Stomach (tissue), 4 donors: Measurements from ENCODE around the gene ZNF747.

ENCODE experiments used
- POLR2A ChIP-seq, 4 donors: fragments of 450-650 bp; IDR thresholded peaks; one replicate each; pipeline ENCODE4 v1.6.1; 2016; ENCODE audit warnings: antibody characterized with exemption in 4 of 4, control low read depth in 2 of 4, mild to moderate bottlenecking in 1 of 4, moderate library complexity in 1 of 4
- TF ChIP-seq, protein P1 (sequence below), 7 experiments: fragments of 450-650 bp in 4 of 7; fragments of 200-600 bp in 3 of 7; sonication (generic) in 3 of 7; IDR thresholded peaks; one replicate each; pipeline ENCODE4 v1.5.1; 2016 to 2019; ENCODE audit warnings: antibody characterized with exemption in 7 of 7, control low read depth in 2 of 7, mild to moderate bottlenecking in 1 of 7

DNA sequence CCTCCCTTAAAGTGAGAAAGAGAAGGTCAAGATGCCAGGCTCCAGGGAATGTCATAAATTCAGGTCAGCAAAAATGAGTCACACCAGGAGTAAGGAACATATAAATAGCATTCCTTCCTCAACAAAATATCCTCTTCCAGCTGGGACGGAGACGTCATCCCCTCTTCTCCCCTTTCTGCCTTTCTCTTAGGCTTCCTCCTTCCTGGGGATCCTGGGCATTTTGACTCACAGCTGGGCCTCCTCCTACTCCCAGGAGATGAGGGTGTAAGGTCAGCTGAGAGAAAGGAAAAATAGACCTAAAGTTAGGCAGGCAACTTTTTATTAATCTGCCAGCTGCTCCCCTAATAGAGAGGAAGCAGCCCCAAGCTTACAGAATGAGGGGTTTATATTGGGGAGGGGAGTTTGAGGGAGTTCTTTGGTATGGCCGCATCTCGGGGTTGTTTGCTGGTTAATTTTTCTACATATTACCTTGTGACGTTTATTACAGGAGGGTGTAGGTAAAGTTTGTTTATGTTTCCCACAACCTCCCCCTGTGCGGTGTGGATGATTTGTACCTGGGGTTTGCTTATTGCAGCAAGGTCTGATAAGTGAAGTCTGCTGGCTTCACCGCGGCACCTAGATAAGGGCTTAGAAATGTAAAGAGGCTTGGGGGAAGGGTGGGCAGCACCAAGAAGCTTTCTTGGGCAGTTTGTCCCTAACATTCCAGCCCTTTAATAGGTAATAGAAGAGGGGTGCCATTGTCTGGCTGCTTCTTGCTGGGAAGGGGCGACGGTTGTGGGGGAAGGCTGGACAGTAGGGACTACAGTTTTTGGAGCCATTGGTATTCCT, 7.1 kb upstream of the ZNF747 start:
- TF ChIP-seq, protein P1, sequence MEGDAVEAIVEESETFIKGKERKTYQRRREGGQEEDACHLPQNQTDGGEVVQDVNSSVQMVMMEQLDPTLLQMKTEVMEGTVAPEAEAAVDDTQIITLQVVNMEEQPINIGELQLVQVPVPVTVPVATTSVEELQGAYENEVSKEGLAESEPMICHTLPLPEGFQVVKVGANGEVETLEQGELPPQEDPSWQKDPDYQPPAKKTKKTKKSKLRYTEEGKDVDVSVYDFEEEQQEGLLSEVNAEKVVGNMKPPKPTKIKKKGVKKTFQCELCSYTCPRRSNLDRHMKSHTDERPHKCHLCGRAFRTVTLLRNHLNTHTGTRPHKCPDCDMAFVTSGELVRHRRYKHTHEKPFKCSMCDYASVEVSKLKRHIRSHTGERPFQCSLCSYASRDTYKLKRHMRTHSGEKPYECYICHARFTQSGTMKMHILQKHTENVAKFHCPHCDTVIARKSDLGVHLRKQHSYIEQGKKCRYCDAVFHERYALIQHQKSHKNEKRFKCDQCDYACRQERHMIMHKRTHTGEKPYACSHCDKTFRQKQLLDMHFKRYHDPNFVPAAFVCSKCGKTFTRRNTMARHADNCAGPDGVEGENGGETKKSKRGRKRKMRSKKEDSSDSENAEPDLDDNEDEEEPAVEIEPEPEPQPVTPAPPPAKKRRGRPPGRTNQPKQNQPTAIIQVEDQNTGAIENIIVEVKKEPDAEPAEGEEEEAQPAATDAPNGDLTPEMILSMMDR (IDR thresholded peaks at IDR 0.05), result no peak
- no peak for TF ChIP-seq POLR2A (IDR thresholded peaks at IDR 0.05)
